Smooth muscle cell (in vitro differentiated cells): ENCODE results near the gene CA4. TPM values are rescaled to one million over a fixed set of nuclear protein-coding genes. Genes with fewer than 3 reads are reported as not detected.
"Not testable (repeated sequence)": the region's sequence is repeated elsewhere in the genome, so short reads cannot be mapped to it uniquely, and the experiment has no call there.

ENCODE experiments used
- DNase-seq: peaks from one replicate; lab custom pipeline; 2025; ENCODE audit not compliant: unreplicated experiment; lab: John Stamatoyannopoulos, UW
- H2AFZ ChIP-seq: fragments of 200-600 bp; sonication (generic); 2 replicates; pipeline ENCODE4 v1.6.0; 2016; ENCODE audit warnings: antibody characterized with exemption, low read depth, mild to moderate bottlenecking
- H3F3A ChIP-seq: fragments of 200-600 bp; sonication (generic); 2 replicates; pipeline ENCODE4 v1.6.0; 2017; ENCODE audit warnings: antibody characterized with exemption, low read depth
- H3K27ac ChIP-seq: fragments of 200-600 bp; sonication (generic); 2 replicates; pipeline ENCODE4 v1.5.1; 2016; ENCODE audit warnings: low read depth, mild to moderate bottlenecking
- H3K27me3 ChIP-seq: fragments of 200-600 bp; sonication (generic); 2 replicates; pipeline ENCODE4 v1.6.1; 2016; ENCODE audit warnings: low read depth, mild to moderate bottlenecking
- H3K36me3 ChIP-seq: fragments of 200-600 bp; sonication (generic); 2 replicates; pipeline ENCODE4 v1.5.1; 2016; ENCODE audit warnings: low read depth
- H3K4me1 ChIP-seq: fragments of 200-600 bp; sonication (generic); 2 replicates; pipeline ENCODE4 v1.5.1; 2016; ENCODE audit warnings: low read depth
- H3K4me2 ChIP-seq: fragments of 200-600 bp; sonication (generic); 2 replicates; pipeline ENCODE4 v1.6.0; 2016; ENCODE audit warnings: mild to moderate bottlenecking
- H3K4me3 ChIP-seq: fragments of 200-600 bp; sonication (generic); 2 replicates; pipeline ENCODE4 v1.5.1; 2016; ENCODE audit warnings: mild to moderate bottlenecking
- H3K79me2 ChIP-seq: fragments of 200-600 bp; sonication (generic); 2 replicates; pipeline ENCODE4 v1.6.0; 2016; ENCODE audit warnings: low read depth, mild to moderate bottlenecking
- H3K9ac ChIP-seq: fragments of 200-600 bp; sonication (generic); 2 replicates; pipeline ENCODE4 v1.6.0; 2016; ENCODE audit warnings: low read depth
- H3K9me3 ChIP-seq: fragments of 200-600 bp; sonication (generic); replicated peaks from 2 replicates; pipeline ENCODE4 v1.5.1; 2016; ENCODE audit warnings: low read depth
- H4K20me1 ChIP-seq: fragments of 200-600 bp; sonication (generic); 2 replicates; pipeline ENCODE4 v1.6.0; 2016; ENCODE audit warnings: low read depth
- WGBS: methylation state at CpG from one replicate; pipeline ENCODE4 v1.1.7; 2016; ENCODE audit warnings: low lambda C conversion rate; 5-methylcytosine and 5-hydroxymethylcytosine counted together
- polyA plus RNA-seq: library from polyadenylated mRNA; unstranded; fragments of >200 nt; fragmentation: Nextera tagmentation; extraction: Ambion mirVana; gene quantifications from 2 replicates; pipeline ENCODE4 v1.2.1, GENCODE V29; 2016
- total RNA-seq: library from RNA; depleted of rRNA; stranded (reverse); fragments of >200 nt; gene quantifications from 2 replicates; pipeline ENCODE4 v1.2.3, GENCODE V29; 2014
- TF ChIP-seq, protein P1 (sequence below): fragments of 200-600 bp; sonication (generic); IDR thresholded peaks from 2 replicates; pipeline ENCODE4 v1.5.1; 2017; ENCODE audit warnings: borderline replicate concordance, mild to moderate bottlenecking, antibody characterized with exemption; ENCODE audit not compliant: insufficient read depth, poor library complexity, severe bottlenecking

CA4 gene
- total and polyA plus RNA-seq, 2 experiments from 2014 or later = 0.87 TPM; not detected in 1

- 75% methylated on average over 4 of the region's 4 CpGs for WGBS
- Histone ChIP-seq H3K4me3 (no peak overlapping the region), H3K36me3 (no peaks in the 10 kb centered on the region), H4K20me1 (no peaks in the 10 kb centered on the region), H3K4me2 (no peak overlapping the region), H3K4me1 (no peaks in the 10 kb centered on the region), H3K9me3 (no peaks in the 10 kb centered on the region), H3F3A (no peaks in the 10 kb centered on the region), H3K27ac (peak overlapping the region; percentile 31), H2AFZ (no peak overlapping the region), H3K79me2 (no peaks in the 10 kb centered on the region), H3K9ac (no peak overlapping the region), H3K27me3 (no peaks in the 10 kb centered on the region)
- TF ChIP-seq, protein P1, sequence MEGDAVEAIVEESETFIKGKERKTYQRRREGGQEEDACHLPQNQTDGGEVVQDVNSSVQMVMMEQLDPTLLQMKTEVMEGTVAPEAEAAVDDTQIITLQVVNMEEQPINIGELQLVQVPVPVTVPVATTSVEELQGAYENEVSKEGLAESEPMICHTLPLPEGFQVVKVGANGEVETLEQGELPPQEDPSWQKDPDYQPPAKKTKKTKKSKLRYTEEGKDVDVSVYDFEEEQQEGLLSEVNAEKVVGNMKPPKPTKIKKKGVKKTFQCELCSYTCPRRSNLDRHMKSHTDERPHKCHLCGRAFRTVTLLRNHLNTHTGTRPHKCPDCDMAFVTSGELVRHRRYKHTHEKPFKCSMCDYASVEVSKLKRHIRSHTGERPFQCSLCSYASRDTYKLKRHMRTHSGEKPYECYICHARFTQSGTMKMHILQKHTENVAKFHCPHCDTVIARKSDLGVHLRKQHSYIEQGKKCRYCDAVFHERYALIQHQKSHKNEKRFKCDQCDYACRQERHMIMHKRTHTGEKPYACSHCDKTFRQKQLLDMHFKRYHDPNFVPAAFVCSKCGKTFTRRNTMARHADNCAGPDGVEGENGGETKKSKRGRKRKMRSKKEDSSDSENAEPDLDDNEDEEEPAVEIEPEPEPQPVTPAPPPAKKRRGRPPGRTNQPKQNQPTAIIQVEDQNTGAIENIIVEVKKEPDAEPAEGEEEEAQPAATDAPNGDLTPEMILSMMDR = no peak
- no peak for DNase-seq
Measured at GRCh38 chr17:60103957-60104356, 45.8 kb upstream of the CA4 start.

- Histone ChIP-seq H3K79me2 (no peaks in the 10 kb centered on the region), H3K9ac (no peak overlapping the region), H3K4me2 (peak overlapping the region; percentile 65), H4K20me1 (no peaks in the 10 kb centered on the region), H3K27me3 (peaks cover 10% of the 10 kb centered on the region), H2AFZ (no peak overlapping the region), H3F3A (no peaks in the 10 kb centered on the region), H3K9me3 (no peaks in the 10 kb centered on the region), H3K36me3 (no peaks in the 10 kb centered on the region), H3K4me1 (no peaks in the 10 kb centered on the region), H3K27ac (peak overlapping the region; percentile 52), H3K4me3 (no peak overlapping the region)
- WGBS = 58% methylated on average over 5 of the region's 5 CpGs
- DNase-seq = no peak
- TF ChIP-seq, protein P1 = no peak
Measured at GRCh38 chr17:60106340-60107059, 43.3 kb upstream of the CA4 start.

DNA sequence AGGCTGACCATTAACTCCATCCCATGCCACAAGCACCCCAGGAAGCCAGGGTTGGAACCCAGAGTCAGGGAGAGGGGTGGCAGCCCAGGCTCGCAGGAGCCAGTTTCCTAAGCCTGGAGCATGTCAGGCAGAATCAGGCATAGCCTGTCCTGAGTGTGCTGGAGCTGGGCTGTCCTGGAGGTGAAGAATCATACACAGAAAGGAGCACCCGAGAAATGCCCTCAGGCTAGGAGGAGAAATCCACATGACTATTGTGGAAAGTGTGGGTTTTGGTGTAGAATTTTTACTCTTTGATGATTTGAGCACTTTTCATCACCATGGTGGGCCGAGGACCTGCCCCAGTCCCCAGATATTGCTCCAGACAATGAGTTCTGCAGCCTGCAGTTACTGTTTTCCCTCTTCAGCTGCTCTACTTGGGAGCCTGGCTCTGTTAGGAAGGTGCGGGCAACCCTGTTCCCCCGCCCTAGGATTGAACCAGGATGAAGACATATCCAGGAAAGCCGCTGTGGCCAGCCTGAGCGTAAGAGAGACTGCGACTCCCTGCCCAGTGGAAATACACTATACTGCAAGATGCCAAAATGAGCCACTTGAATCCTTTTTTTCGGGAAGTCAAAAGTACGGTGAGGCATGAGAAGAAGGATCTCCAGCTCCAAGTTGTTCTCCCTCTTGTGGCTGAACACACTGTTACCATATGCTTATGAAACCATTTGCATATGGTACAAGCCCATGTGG lies 42.1 kb upstream of the CA4 start:
- Histone ChIP-seq H3K4me1 (no peaks in the 10 kb centered on the region), H3K9ac (no peak overlapping the region), H3K9me3 (no peaks in the 10 kb centered on the region), H4K20me1 (no peaks in the 10 kb centered on the region), H3K27me3 (peaks cover 10% of the 10 kb centered on the region), H3F3A (no peaks in the 10 kb centered on the region), H3K4me3 (no peak overlapping the region), H3K79me2 (no peaks in the 10 kb centered on the region), H3K27ac (peak overlapping the region; percentile 52), H2AFZ (no peak overlapping the region), H3K4me2 (peak overlapping the region; percentile 48), H3K36me3 (no peaks in the 10 kb centered on the region)
- TF ChIP-seq, protein P1 = no peak
- 72% methylated on average over 10 of the region's 10 CpGs for WGBS
- DNase-seq = no peak

DNA sequence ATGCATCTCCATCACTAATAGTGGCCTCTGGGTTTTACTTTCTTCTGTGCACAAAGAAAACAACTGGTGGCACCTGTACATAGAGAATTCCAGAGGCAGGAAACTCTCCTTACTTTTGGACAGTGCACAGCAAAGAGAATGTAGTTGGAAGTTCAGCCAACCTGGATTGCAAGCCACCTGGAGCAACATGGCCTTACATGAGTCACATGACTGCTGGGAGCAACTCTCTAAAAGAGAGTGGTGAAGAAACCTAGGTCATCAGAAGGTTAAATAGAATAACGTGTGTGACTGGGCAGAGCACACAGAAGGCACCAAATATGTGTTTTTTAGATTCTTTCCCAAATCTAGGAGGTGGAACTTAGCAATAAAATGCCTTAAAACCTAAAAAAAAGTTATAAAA lies 41.5 kb upstream of the CA4 start:
- not testable (repeated sequence) for H3K9me3 ChIP-seq, H3K36me3 ChIP-seq, H3F3A ChIP-seq, H3K4me3 ChIP-seq, H2AFZ ChIP-seq, H3K27ac ChIP-seq, H3K4me1 ChIP-seq, H3K79me2 ChIP-seq, H3K9ac ChIP-seq, DNase-seq, H4K20me1 ChIP-seq, H3K4me2 ChIP-seq
- H3K27me3 ChIP-seq = peaks cover 10% of the 10 kb centered on the region
- WGBS = 26% methylated on average over 1 of the region's 1 CpG
